Heart left ventricle (tissue), 13 donors: Measurements from ENCODE around the gene RARRES1.

Experiments used
- POLR2A ChIP-seq, 2 donors: fragments of 450-650 bp; IDR thresholded peaks; one replicate each; pipeline ENCODE4 v1.6.1; 2017; ENCODE audit warnings: antibody characterized with exemption in 2 of 2, mild to moderate bottlenecking in 2 of 2, moderate library complexity in 2 of 2
- TF ChIP-seq, protein P1 (sequence below), 12 donors: fragments of 200-600 bp; sonication (generic) in 4 of 12; IDR thresholded peaks; one replicate each; pipeline versions ENCODE4 v1.5.0 to v1.8.0; 2018 to 2022; ENCODE audit warnings: antibody characterized with exemption in 12 of 12, mild to moderate bottlenecking in 5 of 12
- donor health status: ischemic (EF 13 %, LVEDD 7.1; RV severe dilation, severe dysfunction).
- donor health status: DM: no; HTN: yes; CAD: no.
- donor health status: DM: no; HTN: no; CAD: no.
- donor health status: ischemic (EF 25% LVEDD 6.9; RV normal size, moderate dysfunction).
- donor health status: ischemic (EF 25% LVEDD 5.7; RV mildly dilated, moderate dysfunction).
- donor health status: ischemic (EF 35%, LVEDD 5.7; RV mildly dilated, moderate dysfunction).
- donor health status: nonischemic (EF 11% LVEDD 7.7; RV severe dilation, severe dysfunction).
- donor health status: DM: yes; HTN: yes; CAD: no.
- donor health status: PGD.
- donor health status: ischemic (EF 29% LVEDD 5.4; RV normal size, mild dysfunction).
- donor health status: nonischemic (EF 23%, LVEDD 6.1; RV moderate dilation, normal function).

DNA sequence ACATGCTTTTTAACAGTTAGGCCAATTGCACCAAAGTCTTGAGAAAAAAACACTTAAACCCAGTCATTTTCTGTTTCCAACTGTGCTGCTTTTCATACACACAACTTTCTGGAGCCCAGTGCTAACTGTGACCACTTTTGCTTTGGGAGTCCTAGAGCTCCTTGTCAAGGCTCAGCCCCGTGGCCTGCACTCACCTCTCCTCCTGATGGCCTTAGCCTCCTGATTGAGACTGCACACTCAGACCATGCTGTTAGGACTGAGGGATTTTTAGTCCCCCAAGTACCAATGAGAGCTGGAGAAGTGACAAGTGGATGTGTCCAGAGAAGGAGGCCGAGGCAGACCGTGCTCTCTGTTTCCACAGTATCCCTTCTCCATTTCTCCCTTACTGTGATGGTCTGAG is 15.2 kb upstream of the RARRES1 start:
- TF ChIP-seq, protein P1, sequence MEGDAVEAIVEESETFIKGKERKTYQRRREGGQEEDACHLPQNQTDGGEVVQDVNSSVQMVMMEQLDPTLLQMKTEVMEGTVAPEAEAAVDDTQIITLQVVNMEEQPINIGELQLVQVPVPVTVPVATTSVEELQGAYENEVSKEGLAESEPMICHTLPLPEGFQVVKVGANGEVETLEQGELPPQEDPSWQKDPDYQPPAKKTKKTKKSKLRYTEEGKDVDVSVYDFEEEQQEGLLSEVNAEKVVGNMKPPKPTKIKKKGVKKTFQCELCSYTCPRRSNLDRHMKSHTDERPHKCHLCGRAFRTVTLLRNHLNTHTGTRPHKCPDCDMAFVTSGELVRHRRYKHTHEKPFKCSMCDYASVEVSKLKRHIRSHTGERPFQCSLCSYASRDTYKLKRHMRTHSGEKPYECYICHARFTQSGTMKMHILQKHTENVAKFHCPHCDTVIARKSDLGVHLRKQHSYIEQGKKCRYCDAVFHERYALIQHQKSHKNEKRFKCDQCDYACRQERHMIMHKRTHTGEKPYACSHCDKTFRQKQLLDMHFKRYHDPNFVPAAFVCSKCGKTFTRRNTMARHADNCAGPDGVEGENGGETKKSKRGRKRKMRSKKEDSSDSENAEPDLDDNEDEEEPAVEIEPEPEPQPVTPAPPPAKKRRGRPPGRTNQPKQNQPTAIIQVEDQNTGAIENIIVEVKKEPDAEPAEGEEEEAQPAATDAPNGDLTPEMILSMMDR (IDR thresholded peaks at IDR 0.05): no peak
- TF ChIP-seq POLR2A (IDR thresholded peaks at IDR 0.05): no peak
